Testis (tissue), 2 donors: ENCODE measurements around the gene ARHGAP40.

Experiments used
- CTCF ChIP-seq, 3 experiments: fragments of 450-650 bp in 2 of 3; fragments of 200-600 bp in 1 of 3; sonication (generic) in 1 of 3; IDR thresholded peaks; one replicate each; pipeline ENCODE4 v1.5.1; 2016 to 2019; ENCODE audit warnings: antibody characterized with exemption in 3 of 3, mild to moderate bottlenecking in 2 of 3, moderate library complexity in 1 of 3
- POLR2A ChIP-seq: fragments of 450-650 bp; IDR thresholded peaks from one replicate; pipeline ENCODE4 v1.6.1; 2017; ENCODE audit warnings: antibody characterized with exemption, mild to moderate bottlenecking, moderate library complexity

GRCh38 chr20:38600057-38600456, 1.6 kb upstream of the ARHGAP40 start:
- TF ChIP-seq CTCF (IDR thresholded peaks at IDR 0.05) (no peak), POLR2A (no peak)
